HepG2 (cell line): ENCODE results near the gene PDE4C. TPM values are rescaled to one million over a fixed set of nuclear protein-coding genes. Genes with fewer than 3 reads are reported as not detected.
A peak's percentile ranks its signal among the peaks of the same experiment; 100 is the strongest.

Experiments
- EED ChIP-seq: sonication (generic); formaldehyde crosslinking; IDR thresholded peaks from 2 replicates; pipeline ENCODE4 v1.5.0; 2020; ENCODE audit warnings: mild to moderate bottlenecking, missing genetic modification reagents
- KAT2B ChIP-seq: fragments of 150-350 bp; IDR thresholded peaks from 2 replicates; pipeline ENCODE4 v1.6.1; 2014; ENCODE audit warnings: low read depth, low read length, borderline replicate concordance
- KDM5A ChIP-seq: fragments of 200-600 bp; sonication (generic); IDR thresholded peaks from 2 replicates; pipeline ENCODE4 v1.7.0; 2018; ENCODE audit warnings: antibody characterized with exemption, mild to moderate bottlenecking, low read length, borderline replicate concordance
- KDM5B ChIP-seq: sonication (generic); formaldehyde crosslinking; IDR thresholded peaks from 2 replicates; pipeline ENCODE4 v1.4.0; 2020; ENCODE audit warnings: missing genetic modification reagents, mild to moderate bottlenecking, borderline replicate concordance
- LCORL ChIP-seq, 2 experiments: fragments of 450-650 bp in 1 of 2; sonication (generic) in 1 of 2; formaldehyde crosslinking in 1 of 2; IDR thresholded peaks; 2 replicates each; pipeline versions ENCODE4 v1.5.0 to v1.6.1; 2017 to 2020; ENCODE audit warnings: antibody characterized with exemption in 1 of 2, missing genetic modification reagents in 1 of 2
- MATR3 ChIP-seq: sonication (generic); formaldehyde crosslinking; IDR thresholded peaks from 2 replicates; pipeline ENCODE4 v1.4.0; 2020; ENCODE audit warnings: missing genetic modification reagents
- POLR2A ChIP-seq, 2 experiments: IDR thresholded peaks; 2 replicates each; pipeline ENCODE4 v1.6.1; 2011; ENCODE audit warnings: low read depth in 2 of 2, low read length in 2 of 2, mild to moderate bottlenecking in 1 of 2, moderate library complexity in 1 of 2; ENCODE audit not compliant: insufficient read depth in 1 of 2
- RBFOX2 ChIP-seq: fragments of 200-400 bp; formaldehyde crosslinking; IDR thresholded peaks from 2 replicates; pipeline ENCODE4 v1.6.1; 2017; ENCODE audit warnings: low read depth, mild to moderate bottlenecking, low read length
- RFX1 ChIP-seq: fragments of 450-650 bp; IDR thresholded peaks from 2 replicates; pipeline ENCODE4 v1.6.1; 2017
- ZFY ChIP-seq: sonication (generic); formaldehyde crosslinking; IDR thresholded peaks from 2 replicates; pipeline ENCODE4 v1.4.0; 2020; ENCODE audit warnings: missing genetic modification reagents
- ZNF572 ChIP-seq: sonication (generic); formaldehyde crosslinking; IDR thresholded peaks from 2 replicates; pipeline ENCODE4 v1.5.1; 2020; ENCODE audit warnings: mild to moderate bottlenecking, missing genetic modification reagents
- ZNF619 ChIP-seq: sonication (generic); formaldehyde crosslinking; IDR thresholded peaks from 2 replicates; pipeline ENCODE4 v1.4.0; 2020; ENCODE audit warnings: mild to moderate bottlenecking, missing genetic modification reagents
- ZNF883 ChIP-seq: sonication (generic); formaldehyde crosslinking; IDR thresholded peaks from 2 replicates; pipeline ENCODE4 v1.5.1; 2020; ENCODE audit warnings: mild to moderate bottlenecking, missing genetic modification reagents; ENCODE audit errors: not compliant biosample characterization
- polyA plus RNA-seq, 8 experiments: library from polyadenylated mRNA; depleted of rRNA in 3 of 8; stranded (reverse) in 7 of 8; unstranded in 1 of 8; fragments of >200 nt; fragmentation: Illumina TruSeq in 4 of 8; extraction: Trizol in 4 of 8; gene quantifications; 2 replicates each; pipeline versions ENCODE4 v1.2.1 to v1.2.3, GENCODE V29; 2011 to 2016; ENCODE audit warnings: low read depth in 4 of 8, missing spikeins in 1 of 8, mixed read lengths in 1 of 8; ENCODE audit not compliant: insufficient read depth in 1 of 8
- total RNA-seq, 5 experiments: library from RNA; depleted of rRNA; stranded (reverse); fragments of >200 nt; fragmentation: Illumina TruSeq; extraction: Trizol; gene quantifications; 2 replicates each; pipeline ENCODE4 v1.2.3, GENCODE V29; 2016; ENCODE audit warnings: low read depth in 1 of 5
- TF ChIP-seq, protein P1 (sequence below): sonication (generic); formaldehyde crosslinking; IDR thresholded peaks from 2 replicates; pipeline ENCODE4 v1.4.0; 2020; ENCODE audit warnings: mild to moderate bottlenecking, missing genetic modification reagents
- TF ChIP-seq, protein P2 (sequence below): sonication (generic); formaldehyde crosslinking; IDR thresholded peaks from 2 replicates; pipeline ENCODE4 v1.4.0; 2020; ENCODE audit warnings: mild to moderate bottlenecking, missing genetic modification reagents
- TF ChIP-seq, protein P3 (sequence below): sonication (generic); formaldehyde crosslinking; IDR thresholded peaks from 2 replicates; pipeline ENCODE4 v1.4.0; 2020; ENCODE audit warnings: missing genetic modification reagents, borderline replicate concordance
- TF ChIP-seq, protein P4 (sequence below): sonication (generic); formaldehyde crosslinking; IDR thresholded peaks from 2 replicates; pipeline ENCODE4 v1.4.0; 2020; ENCODE audit warnings: missing genetic modification reagents, borderline replicate concordance

Gene PDE4C
- total and polyA plus RNA-seq, 2 of the 13 experiments (the other 11 are each of a cell fraction or from before 2014, with no cell fraction given), result 1.4 to 14.0 TPM

DNA sequence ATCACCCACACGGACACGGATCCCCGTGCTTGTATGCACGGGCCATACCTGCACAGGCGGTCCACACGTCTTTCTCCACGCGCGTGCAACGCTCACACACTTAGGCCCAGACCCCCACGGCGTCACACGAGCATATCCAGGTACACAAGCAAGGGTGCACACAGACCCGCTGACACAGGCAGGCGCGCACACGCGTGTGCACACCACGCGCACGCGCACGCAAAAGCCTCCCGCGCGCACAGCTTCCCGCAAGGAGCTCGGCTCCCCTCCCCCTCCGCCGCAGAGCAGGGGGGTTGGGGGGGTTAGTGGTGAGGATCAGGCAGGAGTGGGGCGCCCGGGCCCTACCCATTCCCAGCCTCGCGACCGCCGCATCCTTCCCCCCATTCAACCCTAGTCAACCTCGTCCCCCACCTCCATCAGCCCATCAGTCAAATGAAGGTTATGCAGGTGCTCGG is 22.8 kb downstream of the PDE4C start (continued):
- TF ChIP-seq ZNF883 (CRISPR knock-in tag) (peak; percentile 28), POLR2A (IDR thresholded peaks at IDR 0.05; ENCODE audit: insufficient read depth in 1 of 2, low read depth in 2 of 2, low read length in 2 of 2) (0 out of 4 replicates have a peak, but pooled peaks of 1 of the 2 experiments have one; percentile 8), KDM5B (peak; percentile 48; the same call in 1 of the 2 replicates), RBFOX2 (no peak), KDM5A (no peak), MATR3 (CRISPR knock-in tag) (no peak), ZNF619 (CRISPR knock-in tag) (0 out of 2 replicates have a peak, but pooled peaks have one; percentile 67), ZNF572 (CRISPR knock-in tag) (0 out of 2 replicates have a peak, but pooled peaks have one; percentile 70), RFX1 (no peak), EED (CRISPR knock-in tag) (no peak), ZFY (0 out of 2 replicates have a peak, but pooled peaks have one; percentile 12), LCORL (IDR thresholded peaks at IDR 0.05) (no peak), LCORL (CRISPR knock-in tag; IDR thresholded peaks at IDR 0.05) (no peak), KAT2B (no peak)
- TF ChIP-seq, protein P1, sequence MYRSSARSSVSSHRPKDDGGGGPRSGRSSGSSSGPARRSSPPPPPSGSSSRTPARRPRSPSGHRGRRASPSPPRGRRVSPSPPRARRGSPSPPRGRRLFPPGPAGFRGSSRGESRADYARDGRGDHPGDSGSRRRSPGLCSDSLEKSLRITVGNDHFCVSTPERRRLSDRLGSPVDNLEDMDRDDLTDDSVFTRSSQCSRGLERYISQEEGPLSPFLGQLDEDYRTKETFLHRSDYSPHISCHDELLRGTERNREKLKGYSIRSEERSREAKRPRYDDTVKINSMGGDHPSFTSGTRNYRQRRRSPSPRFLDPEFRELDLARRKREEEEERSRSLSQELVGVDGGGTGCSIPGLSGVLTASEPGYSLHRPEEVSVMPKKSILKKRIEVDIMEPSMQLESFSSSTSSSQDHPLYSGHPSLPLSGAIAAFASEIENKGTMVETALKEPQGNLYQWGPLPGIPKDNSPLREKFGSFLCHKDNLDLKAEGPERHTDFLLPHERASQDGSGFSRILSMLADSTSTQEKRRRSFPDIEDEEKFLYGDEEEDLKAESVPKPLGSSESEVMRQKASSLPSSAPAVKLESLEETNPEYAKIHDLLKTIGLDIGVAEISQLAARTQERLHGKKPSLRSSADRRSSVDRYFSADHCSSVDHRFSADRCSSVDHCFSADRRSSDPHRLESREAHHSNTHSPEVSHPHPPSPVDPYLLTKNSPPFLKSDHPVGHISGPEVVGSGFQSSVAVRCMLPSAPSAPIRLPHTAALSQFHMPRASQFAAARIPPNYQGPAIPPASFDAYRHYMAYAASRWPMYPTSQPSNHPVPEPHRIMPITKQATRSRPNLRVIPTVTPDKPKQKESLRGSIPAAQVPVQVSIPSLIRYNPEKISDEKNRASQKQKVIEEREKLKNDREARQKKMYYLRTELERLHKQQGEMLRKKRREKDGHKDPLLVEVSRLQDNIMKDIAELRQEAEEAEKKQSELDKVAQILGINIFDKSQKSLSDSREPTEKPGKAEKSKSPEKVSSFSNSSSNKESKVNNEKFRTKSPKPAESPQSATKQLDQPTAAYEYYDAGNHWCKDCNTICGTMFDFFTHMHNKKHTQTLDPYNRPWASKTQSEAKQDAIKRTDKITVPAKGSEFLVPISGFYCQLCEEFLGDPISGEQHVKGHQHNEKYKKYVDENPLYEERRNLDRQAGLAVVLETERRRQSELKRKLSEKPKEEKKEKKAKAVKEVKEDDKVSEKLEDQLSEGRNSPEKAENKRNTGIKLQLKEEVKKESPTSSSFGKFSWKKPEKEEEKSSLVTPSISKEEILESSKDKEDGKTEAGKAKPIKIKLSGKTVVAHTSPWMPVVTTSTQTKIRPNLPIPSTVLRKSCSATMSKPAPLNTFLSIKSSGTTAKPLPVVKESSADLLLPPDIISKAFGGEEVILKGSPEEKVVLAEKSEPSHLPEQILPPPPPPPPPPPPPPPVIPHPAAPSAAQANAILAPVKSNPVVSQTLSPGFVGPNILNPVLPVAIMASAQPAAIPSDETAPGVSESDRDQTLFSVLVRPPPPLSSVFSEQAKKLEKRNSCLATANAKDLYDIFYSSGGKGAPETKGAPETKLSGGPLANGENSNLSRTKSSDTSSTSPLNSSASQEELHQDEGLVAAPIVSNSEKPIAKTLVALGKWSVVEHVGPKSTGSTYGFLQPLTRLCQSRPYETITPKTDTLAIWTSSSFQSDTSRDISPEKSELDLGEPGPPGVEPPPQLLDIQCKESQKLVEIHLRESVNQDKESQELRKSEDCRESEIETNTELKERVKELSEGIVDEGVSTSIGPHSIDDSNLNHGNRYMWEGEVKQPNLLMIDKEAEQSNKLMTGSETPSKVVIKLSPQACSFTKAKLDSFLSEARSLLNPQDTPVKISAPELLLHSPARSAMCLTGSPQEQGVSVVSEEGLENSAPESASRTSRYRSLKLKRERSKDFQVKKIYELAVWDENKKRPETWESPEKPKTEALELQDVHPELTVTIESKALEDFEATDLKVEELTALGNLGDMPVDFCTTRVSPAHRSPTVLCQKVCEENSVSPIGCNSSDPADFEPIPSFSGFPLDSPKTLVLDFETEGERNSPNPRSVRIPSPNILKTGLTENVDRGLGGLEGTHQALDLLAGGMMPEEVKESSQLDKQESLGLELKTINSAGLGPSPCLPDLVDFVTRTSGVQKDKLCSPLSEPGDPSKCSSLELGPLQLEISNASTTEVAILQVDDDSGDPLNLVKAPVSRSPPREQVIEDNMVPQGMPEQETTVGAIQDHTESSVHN, result no peak
- TF ChIP-seq, protein P2, sequence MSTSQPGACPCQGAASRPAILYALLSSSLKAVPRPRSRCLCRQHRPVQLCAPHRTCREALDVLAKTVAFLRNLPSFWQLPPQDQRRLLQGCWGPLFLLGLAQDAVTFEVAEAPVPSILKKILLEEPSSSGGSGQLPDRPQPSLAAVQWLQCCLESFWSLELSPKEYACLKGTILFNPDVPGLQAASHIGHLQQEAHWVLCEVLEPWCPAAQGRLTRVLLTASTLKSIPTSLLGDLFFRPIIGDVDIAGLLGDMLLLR (CRISPR knock-in tag), result 0 out of 2 replicates have a peak, but pooled peaks have one; percentile 19
- TF ChIP-seq, protein P3, sequence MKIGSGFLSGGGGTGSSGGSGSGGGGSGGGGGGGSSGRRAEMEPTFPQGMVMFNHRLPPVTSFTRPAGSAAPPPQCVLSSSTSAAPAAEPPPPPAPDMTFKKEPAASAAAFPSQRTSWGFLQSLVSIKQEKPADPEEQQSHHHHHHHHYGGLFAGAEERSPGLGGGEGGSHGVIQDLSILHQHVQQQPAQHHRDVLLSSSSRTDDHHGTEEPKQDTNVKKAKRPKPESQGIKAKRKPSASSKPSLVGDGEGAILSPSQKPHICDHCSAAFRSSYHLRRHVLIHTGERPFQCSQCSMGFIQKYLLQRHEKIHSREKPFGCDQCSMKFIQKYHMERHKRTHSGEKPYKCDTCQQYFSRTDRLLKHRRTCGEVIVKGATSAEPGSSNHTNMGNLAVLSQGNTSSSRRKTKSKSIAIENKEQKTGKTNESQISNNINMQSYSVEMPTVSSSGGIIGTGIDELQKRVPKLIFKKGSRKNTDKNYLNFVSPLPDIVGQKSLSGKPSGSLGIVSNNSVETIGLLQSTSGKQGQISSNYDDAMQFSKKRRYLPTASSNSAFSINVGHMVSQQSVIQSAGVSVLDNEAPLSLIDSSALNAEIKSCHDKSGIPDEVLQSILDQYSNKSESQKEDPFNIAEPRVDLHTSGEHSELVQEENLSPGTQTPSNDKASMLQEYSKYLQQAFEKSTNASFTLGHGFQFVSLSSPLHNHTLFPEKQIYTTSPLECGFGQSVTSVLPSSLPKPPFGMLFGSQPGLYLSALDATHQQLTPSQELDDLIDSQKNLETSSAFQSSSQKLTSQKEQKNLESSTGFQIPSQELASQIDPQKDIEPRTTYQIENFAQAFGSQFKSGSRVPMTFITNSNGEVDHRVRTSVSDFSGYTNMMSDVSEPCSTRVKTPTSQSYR (CRISPR knock-in tag), result peak; percentile 78
- TF ChIP-seq, protein P4, sequence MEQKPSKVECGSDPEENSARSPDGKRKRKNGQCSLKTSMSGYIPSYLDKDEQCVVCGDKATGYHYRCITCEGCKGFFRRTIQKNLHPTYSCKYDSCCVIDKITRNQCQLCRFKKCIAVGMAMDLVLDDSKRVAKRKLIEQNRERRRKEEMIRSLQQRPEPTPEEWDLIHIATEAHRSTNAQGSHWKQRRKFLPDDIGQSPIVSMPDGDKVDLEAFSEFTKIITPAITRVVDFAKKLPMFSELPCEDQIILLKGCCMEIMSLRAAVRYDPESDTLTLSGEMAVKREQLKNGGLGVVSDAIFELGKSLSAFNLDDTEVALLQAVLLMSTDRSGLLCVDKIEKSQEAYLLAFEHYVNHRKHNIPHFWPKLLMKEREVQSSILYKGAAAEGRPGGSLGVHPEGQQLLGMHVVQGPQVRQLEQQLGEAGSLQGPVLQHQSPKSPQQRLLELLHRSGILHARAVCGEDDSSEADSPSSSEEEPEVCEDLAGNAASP (CRISPR knock-in tag), result no peak
